OCI-LY1 (cell line): ENCODE measurements around the gene ARHGAP24.

Source experiments
- CTCF ChIP-seq: fragments of 200-600 bp; sonication (generic), shearing (Covaris generic); IDR thresholded peaks from 2 replicates; pipeline ENCODE4 v1.5.1; 2017; ENCODE audit warnings: mild to moderate bottlenecking, antibody characterized with exemption, low read length, moderate library complexity, mixed read lengths
- EZH2 ChIP-seq: fragments of 200-600 bp; sonication (generic), shearing (Covaris generic); IDR thresholded peaks from 2 replicates; pipeline ENCODE4 v1.8.0; 2017; ENCODE audit warnings: borderline replicate concordance, mixed run types, mild to moderate bottlenecking, antibody characterized with exemption, low read length, moderate library complexity, mixed read lengths

- no peak for TF ChIP-seq CTCF
- TF ChIP-seq EZH2, result no peak
These were observed 288.3 kb downstream of the ARHGAP24 start for GRCh38 chr4:85763202-85763601.
